NCI-H1694 treated with DMSO at 0.1 percent for 48 hours (cell line): ENCODE results near the gene SUGP2.

Source experiments
- DNase-seq: peaks from one replicate; lab custom pipeline; 2025; lab: John Stamatoyannopoulos, UW

SUGP2 gene

GRCh38 chr19:19059018-19059836, 25.9 kb upstream of the SUGP2 start:
- no peak for DNase-seq

- no peak for DNase-seq
Measured at GRCh38 chr19:19057720-19058119, 24.4 kb upstream of the SUGP2 start.

DNA sequence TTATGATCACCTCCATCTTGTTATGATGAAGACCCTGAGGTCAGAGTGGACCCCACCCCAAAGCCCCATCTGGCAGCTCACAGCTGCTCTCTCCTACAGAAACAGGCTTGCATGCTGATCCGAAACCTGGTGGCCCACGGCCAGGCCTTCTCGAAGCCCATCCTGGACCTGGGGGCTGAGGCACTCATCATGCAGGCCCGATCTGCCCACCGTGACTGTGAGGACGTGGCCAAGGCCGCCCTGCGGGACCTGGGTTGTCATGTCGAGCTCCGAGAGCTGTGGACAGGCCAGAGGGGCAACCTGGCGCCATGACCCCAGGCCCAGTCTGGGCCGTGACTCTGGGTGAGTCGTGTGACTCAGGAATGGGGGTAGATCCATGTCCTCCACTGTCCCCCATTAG, 24.0 kb upstream of the SUGP2 start:
- no peak for DNase-seq

DNA sequence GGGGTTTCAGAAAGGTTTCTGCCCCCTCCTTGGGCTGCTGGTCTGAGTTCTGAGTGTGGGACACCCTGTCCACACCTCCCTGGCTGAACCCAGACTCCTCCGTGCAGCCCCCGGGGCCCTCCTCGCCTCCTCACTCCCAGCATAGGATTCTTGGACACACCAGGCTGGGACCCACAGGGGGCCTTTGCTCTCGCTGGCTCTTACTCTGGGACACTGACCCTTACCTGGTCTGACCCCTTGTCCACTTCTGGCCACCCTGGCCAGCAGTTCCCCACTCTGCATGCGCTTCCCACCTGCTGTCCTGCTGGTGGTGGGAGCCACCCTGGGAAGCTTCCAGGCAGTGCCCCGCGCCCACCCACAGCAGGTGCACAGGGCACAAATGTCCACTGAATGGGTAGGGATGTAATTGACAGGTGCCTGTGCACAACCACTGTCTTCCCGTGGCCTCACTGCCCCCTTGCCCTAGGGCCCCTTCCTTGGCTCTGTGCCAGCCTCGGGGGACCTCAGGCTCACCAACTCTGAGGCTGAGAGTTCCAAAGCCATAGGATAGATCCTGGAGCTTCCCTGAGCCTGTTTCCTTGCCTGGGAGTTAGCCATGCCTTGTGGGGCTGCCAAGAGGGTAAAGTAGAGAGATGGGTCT, 23.4 kb upstream of the SUGP2 start:
- no peak for DNase-seq

DNA sequence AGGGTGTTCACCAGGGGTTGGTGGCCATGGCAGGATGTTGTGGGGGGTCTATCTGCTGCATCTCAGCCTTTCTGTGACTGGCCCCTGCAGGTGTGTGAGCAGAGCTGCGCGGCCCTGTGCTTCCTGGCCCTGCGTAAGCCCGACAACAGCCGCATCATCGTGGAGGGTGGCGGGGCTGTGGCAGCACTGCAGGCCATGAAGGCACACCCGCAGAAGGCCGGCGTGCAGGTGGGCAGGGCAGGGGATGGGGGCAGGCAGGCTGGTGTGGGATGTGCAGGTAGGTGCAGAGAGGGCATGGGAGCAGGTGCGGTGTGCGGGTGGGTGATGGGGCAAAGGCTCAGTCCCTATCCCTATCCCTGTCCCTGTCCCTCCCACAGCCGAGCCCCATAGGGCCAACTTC, 22.4 kb upstream of the SUGP2 start:
- no peak for DNase-seq

DNA sequence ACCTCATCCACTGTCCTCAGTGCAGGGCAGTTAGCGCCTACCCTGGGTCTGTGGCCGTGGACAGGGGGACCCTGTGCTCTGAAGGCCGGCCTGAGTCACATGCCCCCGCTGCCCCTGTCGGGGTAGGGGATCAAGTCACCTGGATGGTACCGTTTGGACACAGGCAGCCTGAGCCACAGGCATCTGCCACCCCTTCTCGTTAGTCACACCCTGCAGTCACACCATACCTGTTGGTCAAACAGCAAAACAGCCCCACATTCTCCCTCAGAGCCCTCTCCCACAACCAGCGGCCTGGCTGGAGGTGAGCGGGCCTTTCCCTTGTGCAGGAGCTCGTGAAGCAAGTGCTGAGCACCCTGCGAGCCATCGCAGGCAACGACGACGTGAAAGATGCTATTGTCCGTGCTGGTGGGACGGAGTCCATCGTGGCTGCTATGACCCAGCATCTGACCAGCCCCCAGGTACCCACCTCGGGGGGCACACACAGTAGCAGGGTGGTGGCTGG, 21.7 kb upstream of the SUGP2 start:
- DNase-seq, result no peak

DNA sequence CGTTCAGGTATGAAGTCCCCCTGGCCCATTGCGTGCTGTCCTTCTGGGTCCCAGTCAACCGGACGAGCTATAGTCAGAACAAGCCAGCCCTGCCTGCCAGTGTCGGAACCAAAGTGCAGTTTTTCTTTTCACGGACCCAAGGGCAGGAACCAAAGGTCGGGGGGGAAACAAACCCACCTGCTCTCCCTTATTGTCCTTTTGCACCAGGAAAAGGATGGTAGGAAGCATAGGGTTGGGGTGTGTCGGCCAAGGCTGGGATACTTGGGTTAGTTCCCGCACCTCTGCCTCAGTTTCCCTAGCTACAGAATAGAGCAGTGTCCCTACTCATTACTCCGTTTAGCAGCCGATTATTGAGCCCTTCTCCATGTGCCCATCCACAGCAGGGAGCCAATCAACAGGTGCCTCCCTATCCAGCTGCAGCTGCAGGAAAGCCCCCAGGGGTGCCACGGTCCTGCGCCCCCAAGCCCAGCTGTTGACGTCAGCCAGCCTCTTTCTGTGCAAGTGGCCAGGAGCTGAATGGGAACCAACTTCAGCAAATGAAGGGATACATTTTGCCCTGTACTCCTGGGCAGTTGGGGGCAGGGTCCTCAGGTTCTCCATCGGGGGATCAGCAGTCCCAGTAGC, 21.1 kb upstream of the SUGP2 start:
- no peak for DNase-seq

GRCh38 chr19:19053508-19054314, 20.4 kb upstream of the SUGP2 start:
- DNase-seq, result peak; percentile 20

DNA sequence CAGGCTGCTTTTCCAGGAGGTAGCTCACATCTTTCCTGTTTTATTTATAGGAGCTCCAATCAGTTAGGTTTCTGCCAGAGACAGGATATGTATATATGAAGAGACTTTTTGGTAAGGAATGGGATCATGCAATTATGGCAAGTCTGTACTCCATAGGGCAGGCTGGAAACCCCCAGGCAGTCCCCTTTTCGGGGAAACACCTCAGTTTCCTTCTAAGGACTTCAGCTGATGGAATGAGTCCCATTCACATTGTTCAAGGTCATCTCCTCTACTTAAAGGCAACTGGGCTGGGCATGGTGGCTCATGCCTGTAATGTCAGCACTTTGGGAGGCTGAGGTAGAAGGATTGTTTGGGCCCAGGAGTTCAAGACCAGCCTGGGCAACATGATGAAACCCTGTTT, 19.6 kb upstream of the SUGP2 start:
- DNase-seq, result no peak

DNA sequence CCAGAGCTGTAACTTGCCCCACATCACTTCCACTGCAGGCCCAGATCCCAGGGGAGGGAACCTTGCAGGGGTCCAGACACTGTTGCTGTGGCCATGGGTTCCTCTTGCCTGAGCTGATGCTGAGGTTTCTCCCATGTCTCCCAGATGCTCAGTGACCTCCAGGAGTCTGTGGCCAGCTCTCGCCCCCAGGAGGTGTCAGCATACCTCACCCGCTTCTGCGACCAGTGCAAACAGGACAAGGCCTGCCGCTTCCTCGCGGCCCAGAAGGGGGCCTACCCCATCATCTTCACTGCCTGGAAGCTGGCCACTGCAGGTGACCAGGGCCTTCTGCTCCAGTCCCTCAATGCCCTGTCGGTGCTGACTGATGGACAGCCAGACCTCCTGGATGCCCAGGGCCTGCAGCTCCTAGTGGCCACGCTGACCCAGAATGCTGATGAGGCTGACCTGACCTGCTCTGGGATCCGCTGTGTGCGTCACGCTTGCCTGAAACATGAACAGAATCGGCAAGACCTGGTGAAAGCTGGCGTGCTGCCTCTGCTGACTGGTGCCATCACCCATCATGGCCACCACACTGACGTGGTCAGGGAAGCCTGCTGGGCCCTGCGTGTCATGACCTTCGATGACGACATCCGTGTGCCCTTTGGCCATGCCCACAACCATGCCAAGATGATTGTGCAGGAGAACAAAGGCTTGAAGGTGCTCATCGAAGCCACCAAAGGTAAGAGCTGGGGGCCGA, 18.3 kb upstream of the SUGP2 start:
- no peak for DNase-seq

DNA sequence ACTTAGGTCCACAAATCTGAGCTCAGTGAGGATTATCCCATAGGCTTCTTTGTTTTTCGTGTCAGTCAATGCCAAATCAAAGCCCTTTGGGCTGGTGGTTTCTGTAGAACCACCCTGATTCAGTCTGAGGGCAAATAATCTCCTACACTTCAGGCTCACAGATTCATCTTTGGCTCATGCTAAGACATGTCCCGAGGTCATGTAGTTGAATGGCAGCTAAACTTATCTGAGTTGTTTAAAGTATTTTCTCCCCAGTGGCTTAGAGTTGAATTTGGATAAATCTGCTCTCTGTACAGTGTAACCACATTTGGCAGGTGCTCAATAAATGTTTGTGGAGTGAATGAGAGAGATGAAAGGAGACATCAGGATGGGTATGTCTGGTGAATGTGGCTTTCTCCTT, 17.4 kb upstream of the SUGP2 start:
- no peak for DNase-seq

DNA sequence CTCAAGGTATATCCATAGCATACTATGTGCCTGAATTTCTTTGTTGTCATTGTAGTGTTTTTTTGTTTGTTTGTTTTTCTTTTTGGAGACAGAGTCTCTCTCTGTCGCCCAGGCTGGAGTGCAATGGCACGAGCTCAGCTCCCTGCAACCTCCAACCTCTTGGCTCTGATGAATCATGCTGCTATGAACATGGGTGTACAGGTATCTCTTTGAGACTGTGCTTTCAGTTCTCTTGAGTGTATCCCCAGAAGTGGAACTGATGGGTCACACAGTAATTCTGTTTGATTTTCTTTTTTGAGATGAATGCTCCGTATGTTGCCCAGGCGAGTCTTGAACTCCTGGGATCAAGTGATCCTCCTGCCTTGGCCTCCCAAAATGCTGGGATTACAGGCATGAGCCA, 16.8 kb upstream of the SUGP2 start:
- DNase-seq, result no peak

DNA sequence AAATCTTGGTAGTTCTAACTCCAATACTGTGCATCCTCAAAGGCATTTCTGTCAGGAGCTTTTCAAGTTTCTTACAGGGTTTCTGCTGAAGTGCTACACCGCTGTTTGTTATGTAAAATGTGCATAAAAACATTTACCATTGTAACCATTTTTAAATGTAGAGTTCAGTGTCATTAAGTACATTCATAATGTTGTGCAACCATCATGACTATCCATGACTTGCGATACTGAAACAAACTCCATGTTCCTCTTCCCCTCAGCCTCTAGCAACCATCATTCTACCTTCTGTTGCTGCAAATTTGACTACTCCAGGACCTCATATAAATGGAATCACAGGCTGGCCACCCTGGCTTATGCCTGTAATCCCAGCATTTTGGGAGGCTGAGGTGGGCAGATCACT, 16.1 kb upstream of the SUGP2 start:
- DNase-seq, result no peak

- no peak for DNase-seq
Measured at GRCh38 chr19:19043881-19044280, 10.6 kb upstream of the SUGP2 start.

DNA sequence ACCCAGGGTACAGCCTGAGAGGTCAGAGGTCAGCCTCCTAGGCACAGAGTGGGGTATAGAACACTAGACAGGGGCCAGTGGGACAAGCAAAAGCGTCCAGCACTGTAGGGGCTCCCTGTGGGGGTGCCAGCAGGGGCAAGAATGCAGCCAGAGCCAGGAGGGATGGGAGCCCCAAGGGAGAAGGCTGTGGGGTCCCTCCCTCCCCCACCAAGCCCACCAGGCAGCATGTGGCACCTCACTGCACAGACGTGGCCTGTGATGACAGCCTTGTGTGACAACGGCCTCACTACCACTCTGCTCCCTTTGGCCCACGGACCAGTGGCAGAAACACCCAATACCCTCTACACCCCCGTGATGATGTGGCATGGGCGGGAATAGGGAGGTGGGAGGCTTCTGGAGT, 10.2 kb upstream of the SUGP2 start:
- no peak for DNase-seq

DNA sequence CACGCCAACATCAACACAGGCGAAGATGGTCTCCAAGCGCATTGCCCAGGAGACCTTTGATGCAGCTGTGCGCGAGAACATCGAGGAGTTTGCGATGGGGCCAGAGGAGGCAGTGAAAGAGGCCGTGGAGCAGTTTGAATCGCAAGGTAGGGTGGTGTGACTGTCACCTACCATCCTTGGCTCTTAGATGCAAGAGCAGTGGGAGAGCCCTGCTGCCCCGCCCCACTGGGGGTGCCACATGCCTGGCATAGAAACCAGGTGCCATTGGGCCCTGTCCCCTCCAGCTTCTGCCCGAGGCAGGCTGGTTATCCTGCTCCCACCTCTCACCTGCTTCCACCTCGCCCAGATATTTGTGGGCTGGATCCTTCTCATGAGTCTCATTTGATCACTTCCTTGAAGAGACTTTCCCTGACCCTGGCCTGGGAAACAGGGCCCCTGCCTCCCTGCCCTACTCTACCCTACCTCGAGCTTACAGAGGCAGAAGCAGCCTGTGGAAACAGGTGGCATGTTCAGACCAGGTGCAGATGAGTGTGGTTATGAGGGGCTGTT, 9.5 kb upstream of the SUGP2 start:
- DNase-seq, result no peak

DNA sequence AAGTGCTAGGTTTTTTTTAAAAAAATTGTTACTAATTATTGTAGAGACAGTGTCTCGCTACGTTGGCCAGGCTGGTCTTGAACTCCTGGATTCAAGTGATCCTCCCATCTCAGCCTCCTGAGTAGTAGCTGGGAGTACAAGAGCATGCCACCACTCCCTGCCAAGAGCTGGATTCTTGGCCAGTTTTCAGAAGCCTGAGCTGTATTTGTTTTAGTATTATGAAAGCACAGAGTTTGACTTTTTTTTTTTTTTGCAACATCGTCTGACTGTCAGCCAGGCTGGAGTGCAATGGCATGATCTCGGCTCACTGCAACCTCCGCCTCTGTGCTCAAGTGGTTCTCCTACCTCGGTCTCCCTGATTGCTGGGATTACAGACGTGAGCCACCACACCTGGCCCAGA, 7.1 kb upstream of the SUGP2 start:
- no peak for DNase-seq

DNA sequence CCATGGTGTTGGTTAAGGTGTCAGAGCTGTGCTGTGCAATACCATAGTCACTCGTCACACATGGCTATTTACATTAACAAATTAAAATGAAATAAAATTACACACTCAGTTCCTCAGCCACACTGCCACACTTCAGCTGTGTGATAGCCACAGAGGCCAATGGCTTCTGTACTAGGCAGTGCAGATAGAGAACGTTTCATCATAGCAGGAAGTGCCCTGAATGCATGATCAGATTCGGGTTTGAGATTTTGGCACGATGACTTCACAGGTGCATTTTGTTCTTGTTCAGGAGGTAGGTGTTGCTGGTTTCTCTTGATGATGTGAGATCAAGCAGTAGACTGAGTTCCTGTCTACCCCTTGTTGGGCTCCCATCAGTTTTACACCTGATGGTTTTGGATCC, 6.6 kb upstream of the SUGP2 start:
- DNase-seq, result no peak

GRCh38 chr19:19034204-19034624, 897 bp upstream of the SUGP2 start:
- DNase-seq, result peak; percentile 84

GRCh38 chr19:19033176-19033425, 216 bp downstream of the SUGP2 start:
- no peak for DNase-seq

DNA sequence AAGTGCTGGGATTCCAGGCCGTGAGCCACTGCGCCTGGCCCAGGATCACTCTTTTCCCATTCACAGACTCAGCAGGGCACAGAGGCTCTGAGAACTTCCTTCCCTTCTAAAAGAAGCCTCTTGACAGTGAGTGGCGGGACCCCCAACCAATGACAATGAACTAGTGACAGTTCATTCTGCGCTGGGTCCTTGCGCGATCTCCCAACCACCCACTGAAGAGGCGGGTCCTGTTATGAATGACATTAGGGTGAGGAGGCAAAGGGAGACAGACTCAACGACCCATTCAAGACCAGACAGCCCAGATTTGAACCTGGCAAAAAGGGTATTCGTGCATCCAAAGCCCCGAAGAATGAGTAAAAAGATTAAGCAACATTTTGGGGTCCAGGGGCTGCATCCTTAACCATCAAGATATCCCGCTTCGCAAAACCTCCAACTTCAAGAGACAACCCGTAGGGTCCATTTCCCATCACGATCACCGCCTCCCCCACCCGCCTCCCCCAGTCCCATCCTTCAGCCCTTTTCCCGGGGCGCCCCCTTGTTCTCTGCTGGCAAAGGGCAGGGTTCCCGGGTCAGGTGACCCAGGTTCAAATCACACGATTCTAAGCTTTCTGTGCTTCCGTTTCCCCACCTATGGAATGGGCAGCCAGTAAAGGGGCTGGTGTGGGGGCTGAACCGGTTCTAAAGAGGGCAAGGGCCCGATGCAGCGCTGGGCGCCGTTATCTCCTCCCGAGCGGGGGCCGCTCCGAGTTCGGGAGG, 719 bp downstream of the SUGP2 start:
- peak; percentile 71 for DNase-seq
